ENCODE measurements around the gene COL16A1. TPM values are rescaled to one million over a fixed set of nuclear protein-coding genes. Genes with fewer than 3 reads are reported as not detected.

The COL16A1 gene
- polyA plus RNA-seq, 1 of the 3 experiments (the other 2 are of a cell fraction) = 10.4 TPM

GRCh38 chr1:31660871-31661455 is 42.9 kb downstream of the COL16A1 start:
- H3K9me2 ChIP-seq = no peaks in the 10 kb centered on the region
- 86% methylated on average over 3 of the region's 4 CpGs for WGBS (ENCODE audit: low lambda C conversion rate)
- no peaks in the 10 kb centered on the region for H3F3A ChIP-seq (replicated peaks; ENCODE audit: insufficient read depth)
- no peaks in the 10 kb centered on the region for H3K79me2 ChIP-seq (ENCODE audit: insufficient read depth)
- ChIA-PET CTCF (interaction anchor here (0.7 to 8.6 kb wide), 9 partner anchors 9 to 303 kb away, joined by 3 to 134 read pairs (median 3); no protein-coding TSS in a partner anchor), POLR2A (no interaction called here)
- no peak overlapping the region for H3K4me3 ChIP-seq (ENCODE audit: low read depth in 2 of 2, low read length in 1 of 2)
- TF ChIP-seq USF2 (IDR thresholded peaks at IDR 0.05; ENCODE audit: borderline replicate concordance, low read depth, low read length) = no peak
- TF ChIP-seq MAX (IDR thresholded peaks at IDR 0.05; ENCODE audit: low read depth) = no peak
- no peak for TF ChIP-seq FOSL2 (IDR thresholded peaks at IDR 0.05; ENCODE audit: borderline replicate concordance, low read depth)
- no peak for TF ChIP-seq RXRA (IDR thresholded peaks at IDR 0.05; ENCODE audit: borderline replicate concordance, low read depth)
- TF ChIP-seq ZBTB33 (IDR thresholded peaks at IDR 0.05; ENCODE audit: borderline replicate concordance, low read depth) = no peak
- TF ChIP-seq YY1 (IDR thresholded peaks at IDR 0.05; ENCODE audit: low read depth) = no peak
- H3K27me3 ChIP-seq (ENCODE audit: insufficient read depth) = no peaks in the 10 kb centered on the region
- peaks cover 0 to 5% of the 10 kb centered on the region in 2 experiments; a peak in 1 of 4 replicates for H3K4me1 ChIP-seq (ENCODE audit: control insufficient read depth in 1 of 2, insufficient read depth in 2 of 2, low read depth in 1 of 2, low read length in 1 of 2)
- no peak overlapping the region for H3K27ac ChIP-seq (ENCODE audit: low read depth in 2 of 2, low read length in 1 of 2)
- no peak overlapping the region for H3K4me2 ChIP-seq
- H3K9me3 ChIP-seq = no peaks in the 10 kb centered on the region
- H3K36me3 ChIP-seq (replicated peaks in 1 of 2; ENCODE audit: control insufficient read depth in 1 of 2, insufficient read depth in 2 of 2, low read length in 1 of 2) = peaks cover 0 to 3% of the 10 kb centered on the region in 2 experiments
- DNase-seq = no peak
- no peak overlapping the region for H2AFZ ChIP-seq (ENCODE audit: low read depth)
- H3K9ac ChIP-seq = no peak overlapping the region
- no peaks in the 10 kb centered on the region for H4K20me1 ChIP-seq (ENCODE audit: insufficient read depth)

GRCh38 chr1:31659889-31660288 is 43.9 kb downstream of the COL16A1 start:
- Histone ChIP-seq H2AFZ (ENCODE audit: low read depth) (no peak overlapping the region), H3K27ac (ENCODE audit: low read depth in 2 of 2, low read length in 1 of 2) (no peak overlapping the region), H4K20me1 (ENCODE audit: insufficient read depth) (no peaks in the 10 kb centered on the region), H3K9me2 (no peaks in the 10 kb centered on the region), H3K4me1 (ENCODE audit: control insufficient read depth in 1 of 2, insufficient read depth in 2 of 2, low read depth in 1 of 2, low read length in 1 of 2) (peaks cover 0 to 4% of the 10 kb centered on the region in 2 experiments; a peak in 1 of 4 replicates), H3K79me2 (ENCODE audit: insufficient read depth) (no peaks in the 10 kb centered on the region), H3K9me3 (no peaks in the 10 kb centered on the region), H3K9ac (no peak overlapping the region), H3K4me2 (no peak overlapping the region), H3K4me3 (ENCODE audit: low read depth in 2 of 2, low read length in 1 of 2) (no peak overlapping the region), H3F3A (replicated peaks; ENCODE audit: insufficient read depth) (no peaks in the 10 kb centered on the region), H3K36me3 (replicated peaks in 1 of 2; ENCODE audit: control insufficient read depth in 1 of 2, insufficient read depth in 2 of 2, low read length in 1 of 2) (peaks cover 0 to 3% of the 10 kb centered on the region in 2 experiments), H3K27me3 (ENCODE audit: insufficient read depth) (no peaks in the 10 kb centered on the region)
- no peak for TF ChIP-seq FOXM1 (IDR thresholded peaks at IDR 0.05; ENCODE audit: low read depth)
- no peak for TF ChIP-seq USF1 (IDR thresholded peaks at IDR 0.05; ENCODE audit: borderline replicate concordance, low read depth)
- TF ChIP-seq GABPA (IDR thresholded peaks at IDR 0.05; ENCODE audit: low read depth) = no peak
- TF ChIP-seq ELF1 (IDR thresholded peaks at IDR 0.05) = no peak
- no peak for TF ChIP-seq USF2 (IDR thresholded peaks at IDR 0.05; ENCODE audit: borderline replicate concordance, low read depth, low read length)
- TF ChIP-seq RCOR1 (IDR thresholded peaks at IDR 0.05; ENCODE audit: low read length) = no peak
- TF ChIP-seq POLR2AphosphoS5 (IDR thresholded peaks at IDR 0.05; ENCODE audit: low read depth, low read length) = no peak
- TF ChIP-seq RFX5 (IDR thresholded peaks at IDR 0.05; ENCODE audit: low read length) = no peak
- TF ChIP-seq MXI1 (IDR thresholded peaks at IDR 0.05; ENCODE audit: low read depth, low read length) = no peak
- no peak for TF ChIP-seq FOXJ3 (CRISPR knock-in tag; IDR thresholded peaks at IDR 0.05)
- no peak for DNase-seq
- 85% methylated on average over 3 of the region's 3 CpGs for WGBS (ENCODE audit: low lambda C conversion rate)
- ChIA-PET POLR2A (no interaction called here), CTCF (interaction anchor here (2.0 to 8.1 kb wide), 3 partner anchors 55 to 130 kb away, joined by 8 to 134 read pairs (median 110); no protein-coding TSS in a partner anchor)

Data from SK-N-SH (cell line).